CD4-positive, alpha-beta memory T cell (primary cell): ENCODE data around the gene CHML. TPM values are rescaled to one million over a fixed set of nuclear protein-coding genes. Genes with fewer than 3 reads are reported as not detected.

Experiments used
- CTCF ChIA-PET: fragments of 350-600 bp; sonication (Branson Sonifier 250); formaldehyde crosslinking; loops from one replicate; lab custom pipeline; 2021; ENCODE audit warnings: inconsistent platforms; ENCODE audit not compliant: partially characterized antibody; lab: Charles Lee
- POLR2A ChIA-PET: fragments of 350-600 bp; sonication (Branson Sonifier 250); formaldehyde crosslinking; loops from one replicate; lab custom pipeline; 2021; ENCODE audit not compliant: partially characterized antibody; lab: Charles Lee
- DNase-seq, 5 donors: peaks; one replicate each; pipeline versions ENCODE4 v3.0.0 to v3.0.0-alpha.2; 2020 to 2022; ENCODE audit warnings: mixed read lengths in 1 of 5
- H3K27ac ChIP-seq: one replicate; pipeline ENCODE4 v1.7.0; 2013; ENCODE audit warnings: low read depth, low read length
- H3K27me3 ChIP-seq: 2 replicates; pipeline ENCODE4 v1.7.0; 2013; ENCODE audit warnings: mild to moderate bottlenecking, low read length, moderate library complexity; ENCODE audit not compliant: insufficient read depth
- H3K36me3 ChIP-seq: 2 replicates; pipeline ENCODE4 v1.7.0; 2013; ENCODE audit warnings: mild to moderate bottlenecking, low read length, moderate library complexity; ENCODE audit not compliant: insufficient read depth
- H3K4me1 ChIP-seq: 2 replicates; pipeline ENCODE4 v1.7.0; 2013; ENCODE audit warnings: mild to moderate bottlenecking, low read length, moderate library complexity; ENCODE audit not compliant: insufficient read depth
- H3K4me3 ChIP-seq, 2 donors: one replicate each; pipeline ENCODE4 v1.7.0; 2013; ENCODE audit warnings: low read length in 2 of 2, mild to moderate bottlenecking in 1 of 2
- H3K9me3 ChIP-seq, 2 donors: one replicate each; pipeline ENCODE4 v1.7.0; 2013; ENCODE audit warnings: low read length in 2 of 2, control low read depth in 1 of 2; ENCODE audit not compliant: control insufficient read depth in 1 of 2
- H3K27ac Mint-ChIP-seq, 7 donors: one replicate each; pipeline ENCODE4 v1.8.0; 2020 to 2021; ENCODE audit warnings: mixed read lengths in 7 of 7, mild to moderate bottlenecking in 6 of 7, inconsistent platforms in 3 of 7, moderate library complexity in 3 of 7
- H3K27me3 Mint-ChIP-seq, 2 donors: one replicate each; pipeline ENCODE4 v1.8.0; 2020 to 2021; ENCODE audit warnings: mixed read lengths in 2 of 2
- H3K36me3 Mint-ChIP-seq, 2 donors: one replicate each; pipeline ENCODE4 v1.8.0; 2020 to 2021; ENCODE audit warnings: mixed read lengths in 2 of 2, inconsistent platforms in 1 of 2, mild to moderate bottlenecking in 1 of 2
- H3K4me1 Mint-ChIP-seq, 4 donors: one replicate each; pipeline ENCODE4 v1.8.0; 2020 to 2021; ENCODE audit warnings: mixed read lengths in 4 of 4, mild to moderate bottlenecking in 1 of 4
- H3K4me3 Mint-ChIP-seq, 8 donors: one replicate each; pipeline ENCODE4 v1.8.0; 2020 to 2021; ENCODE audit warnings: mixed read lengths in 8 of 8, mild to moderate bottlenecking in 7 of 8, moderate library complexity in 6 of 8, inconsistent platforms in 3 of 8
- H3K9me3 Mint-ChIP-seq, 8 donors: one replicate each; pipeline ENCODE4 v1.8.0; 2020 to 2021; ENCODE audit warnings: mixed read lengths in 8 of 8, mild to moderate bottlenecking in 5 of 8, inconsistent platforms in 3 of 8, moderate library complexity in 1 of 8
- intact Hi-C: fragments of 100-400 bp; cut with micrococcal nuclease; formaldehyde crosslinking; loops from one replicate; pipeline ENCODE4 v1.15.1; 2023
- polyA plus RNA-seq, 2 donors: library from polyadenylated mRNA; unstranded; fragments of 300-500 nt; fragmentation: Illumina TruSeq; gene quantifications; one replicate each; pipeline ENCODE4 v1.2.3, GENCODE V29; 2021
- total RNA-seq, 2 experiments: library from RNA; stranded (reverse); gene quantifications; one replicate each; pipeline ENCODE4 v1.2.3, GENCODE V29; 2021

Gene CHML
- total and polyA plus RNA-seq, 4 experiments from 2014 or later = 2.2 to 8.8 (median 5.0) TPM

GRCh38 chr1:241607497-241607896 lies 32.7 kb downstream of the CHML start:
- Histone ChIP-seq H3K9me3 (no peaks in the 10 kb centered on the region), H3K27me3 (no peaks in the 10 kb centered on the region), H3K4me3 (no peak overlapping the region), H3K27ac (no peak overlapping the region), H3K4me1 (no peaks in the 10 kb centered on the region), H3K36me3 (no peaks in the 10 kb centered on the region)
- no peak for DNase-seq
- Mint-ChIP-seq H3K4me1 (no peaks in the 10 kb centered on the region), H3K27me3 (peaks cover 0 to 2% of the 10 kb centered on the region in 2 donors), H3K9me3 (no peaks in the 10 kb centered on the region), H3K4me3 (no peak overlapping the region), H3K36me3 (peaks cover 0 to 7% of the 10 kb centered on the region in 2 donors), H3K27ac (no peak overlapping the region)
- CTCF ChIA-PET = no interaction called here
- intact Hi-C loops = no loop called here
- POLR2A ChIA-PET = no interaction called here

- intact Hi-C loops = no loop called here
- no peak overlapping the region for H3K4me3 Mint-ChIP-seq
- H3K9me3 Mint-ChIP-seq = no peaks in the 10 kb centered on the region
- H3K27ac Mint-ChIP-seq = no peak overlapping the region
- ChIA-PET POLR2A (no interaction called here), CTCF (interaction anchor here (1.1 to 1.4 kb wide), 3 partner anchors 11 to 240 kb away, joined by 3 to 4 read pairs (median 4); no protein-coding TSS in a partner anchor)
- no peak overlapping the region for H3K27ac ChIP-seq
- no peaks in the 10 kb centered on the region for H3K4me1 Mint-ChIP-seq
- no peak for DNase-seq
- no peaks in the 10 kb centered on the region for H3K27me3 ChIP-seq
- no peaks in the 10 kb centered on the region for H3K36me3 ChIP-seq
- peaks cover 0 to 2% of the 10 kb centered on the region in 2 donors for H3K27me3 Mint-ChIP-seq
- no peaks in the 10 kb centered on the region for H3K4me1 ChIP-seq
- no peaks in the 10 kb centered on the region for H3K9me3 ChIP-seq
- H3K4me3 ChIP-seq = no peak overlapping the region
- H3K36me3 Mint-ChIP-seq = peaks cover 0 to 14% of the 10 kb centered on the region in 2 donors
Measured at GRCh38 chr1:241606544-241606943, 33.6 kb downstream of the CHML start.

GRCh38 chr1:241605146-241605805 lies 34.9 kb downstream of the CHML start:
- H3K27me3 ChIP-seq = no peaks in the 10 kb centered on the region
- Mint-ChIP-seq H3K27ac (no peak overlapping the region), H3K4me3 (no peak overlapping the region), H3K9me3 (no peaks in the 10 kb centered on the region), H3K27me3 (peaks cover 1 to 2% of the 10 kb centered on the region in 2 donors), H3K4me1 (no peaks in the 10 kb centered on the region), H3K36me3 (peaks cover 0 to 14% of the 10 kb centered on the region in 2 donors)
- H3K36me3 ChIP-seq = no peaks in the 10 kb centered on the region
- no peaks in the 10 kb centered on the region for H3K9me3 ChIP-seq
- intact Hi-C loops = no loop called here
- CTCF ChIA-PET = no interaction called here
- POLR2A ChIA-PET = no interaction called here
- no peak for DNase-seq
- no peak overlapping the region for H3K27ac ChIP-seq
- no peaks in the 10 kb centered on the region for H3K4me1 ChIP-seq
- H3K4me3 ChIP-seq = no peak overlapping the region

GRCh38 chr1:241603731-241604245 lies 36.4 kb downstream of the CHML start:
- intact Hi-C loops = no loop called here
- H3K36me3 ChIP-seq = no peaks in the 10 kb centered on the region
- H3K4me3 Mint-ChIP-seq = no peak overlapping the region
- H3K27me3 ChIP-seq = no peaks in the 10 kb centered on the region
- DNase-seq = no peak
- no peak overlapping the region for H3K27ac ChIP-seq
- no peaks in the 10 kb centered on the region for H3K4me1 ChIP-seq
- peaks cover 1 to 2% of the 10 kb centered on the region in 2 donors for H3K27me3 Mint-ChIP-seq
- CTCF ChIA-PET = no interaction called here
- H3K9me3 ChIP-seq = no peaks in the 10 kb centered on the region
- H3K9me3 Mint-ChIP-seq = no peaks in the 10 kb centered on the region
- no peaks in the 10 kb centered on the region for H3K4me1 Mint-ChIP-seq
- peaks cover 0 to 14% of the 10 kb centered on the region in 2 donors for H3K36me3 Mint-ChIP-seq
- H3K4me3 ChIP-seq = no peak overlapping the region
- POLR2A ChIA-PET = no interaction called here
- no peak overlapping the region for H3K27ac Mint-ChIP-seq

- ChIA-PET POLR2A (no interaction called here), CTCF (no interaction called here)
- no peak for DNase-seq
- H3K36me3 ChIP-seq = no peaks in the 10 kb centered on the region
- H3K9me3 ChIP-seq = no peaks in the 10 kb centered on the region
- H3K4me1 ChIP-seq = no peaks in the 10 kb centered on the region
- H3K27me3 ChIP-seq = no peaks in the 10 kb centered on the region
- H3K27ac Mint-ChIP-seq = peak overlapping the region in 1 of 7 donors; percentile 11
- H3K36me3 Mint-ChIP-seq = peaks cover 0 to 14% of the 10 kb centered on the region in 2 donors
- intact Hi-C loops = no loop called here
- no peaks in the 10 kb centered on the region for H3K4me1 Mint-ChIP-seq
- no peak overlapping the region for H3K4me3 Mint-ChIP-seq
- no peak overlapping the region for H3K4me3 ChIP-seq
- H3K27me3 Mint-ChIP-seq = peaks cover under 1 to 1% of the 10 kb centered on the region in 2 donors
- no peak overlapping the region for H3K27ac ChIP-seq
- no peaks in the 10 kb centered on the region for H3K9me3 Mint-ChIP-seq
Measured at GRCh38 chr1:241600496-241600901, 39.7 kb downstream of the CHML start.

- POLR2A ChIA-PET = no interaction called here
- peaks cover 0 to 26% of the 10 kb centered on the region in 2 donors for H3K36me3 Mint-ChIP-seq
- H3K9me3 Mint-ChIP-seq = no peaks in the 10 kb centered on the region
- no peak overlapping the region for H3K27ac Mint-ChIP-seq
- Histone ChIP-seq H3K4me3 (no peak overlapping the region), H3K27ac (no peak overlapping the region), H3K27me3 (no peaks in the 10 kb centered on the region), H3K36me3 (no peaks in the 10 kb centered on the region), H3K4me1 (no peaks in the 10 kb centered on the region), H3K9me3 (no peaks in the 10 kb centered on the region)
- H3K4me3 Mint-ChIP-seq = no peak overlapping the region
- CTCF ChIA-PET = no interaction called here
- intact Hi-C loops = no loop called here
- H3K4me1 Mint-ChIP-seq = no peaks in the 10 kb centered on the region
- DNase-seq = no peak
- H3K27me3 Mint-ChIP-seq = peaks cover 0 to 1% of the 10 kb centered on the region in 2 donors
Measured at GRCh38 chr1:241598249-241598648, 41.9 kb downstream of the CHML start.

GRCh38 chr1:241596633-241597032 lies 43.5 kb downstream of the CHML start:
- intact Hi-C loops = no loop called here
- Mint-ChIP-seq H3K36me3 (peaks cover 0 to 16% of the 10 kb centered on the region in 2 donors), H3K9me3 (no peaks in the 10 kb centered on the region), H3K27me3 (peaks cover 0 to 1% of the 10 kb centered on the region in 2 donors), H3K4me1 (no peaks in the 10 kb centered on the region), H3K4me3 (no peak overlapping the region), H3K27ac (no peak overlapping the region)
- ChIA-PET POLR2A (no interaction called here), CTCF (interaction anchor here (1.3 kb wide), 1 partner anchor 15 kb away, joined by 5 read pairs; no protein-coding TSS in a partner anchor)
- Histone ChIP-seq H3K27ac (no peak overlapping the region), H3K4me3 (no peak overlapping the region), H3K9me3 (no peaks in the 10 kb centered on the region), H3K4me1 (no peaks in the 10 kb centered on the region), H3K27me3 (no peaks in the 10 kb centered on the region), H3K36me3 (no peaks in the 10 kb centered on the region)
- DNase-seq = no peak
